Neural cell (in vitro differentiated cells): ENCODE results near the gene MAPK14. TPM values are rescaled to one million over a fixed set of nuclear protein-coding genes. Genes with fewer than 3 reads are reported as not detected.

Experiments used
- H2AFZ ChIP-seq: fragments of 200-600, 300-800 bp; sonication (generic), shearing (Covaris generic); 2 replicates; pipeline ENCODE4 v1.6.0; 2014; ENCODE audit warnings: low read depth, mild to moderate bottlenecking, antibody characterized with exemption, low read length, moderate library complexity
- H3F3A ChIP-seq: fragments of 200-600 bp; shearing (Covaris generic); 2 replicates; pipeline ENCODE4 v1.6.1; 2016; ENCODE audit warnings: mild to moderate bottlenecking, moderate library complexity, mixed read lengths, antibody characterized with exemption, low read length; ENCODE audit not compliant: insufficient read depth, poor library complexity, severe bottlenecking
- H3K27ac ChIP-seq: fragments of 200-600, 300-800 bp; sonication (generic), shearing (Covaris generic); 2 replicates; pipeline ENCODE4 v1.5.1; 2014; ENCODE audit warnings: mild to moderate bottlenecking, low read length, moderate library complexity
- H3K27me3 ChIP-seq: fragments of 300-800, 200-600 bp; sonication (generic), shearing (Covaris generic); 2 replicates; pipeline ENCODE4 v1.6.0; 2014; ENCODE audit warnings: mild to moderate bottlenecking, low read depth, low read length, moderate library complexity; ENCODE audit not compliant: insufficient read depth
- H3K36me3 ChIP-seq: fragments of 300-800, 200-600 bp; sonication (generic), shearing (Covaris generic); 2 replicates; pipeline ENCODE4 v1.5.1; 2014; ENCODE audit warnings: mild to moderate bottlenecking, antibody characterized with exemption, low read length, moderate library complexity; ENCODE audit not compliant: insufficient read depth
- H3K4me2 ChIP-seq: fragments of 300-800, 200-600 bp; sonication (generic), shearing (Covaris generic); 2 replicates; pipeline ENCODE4 v1.6.0; 2014; ENCODE audit warnings: mild to moderate bottlenecking, low read length
- H3K4me3 ChIP-seq: fragments of 300-800, 200-600 bp; sonication (generic), shearing (Covaris generic); 2 replicates; pipeline ENCODE4 v1.5.1; 2014; ENCODE audit warnings: mild to moderate bottlenecking, low read length, moderate library complexity
- H3K79me2 ChIP-seq: fragments of 200-600 bp; shearing (Covaris generic); replicated peaks from 2 replicates; pipeline ENCODE4 v1.6.0; 2014; ENCODE audit warnings: mild to moderate bottlenecking, low read length, moderate library complexity; ENCODE audit not compliant: insufficient read depth
- H3K9ac ChIP-seq: fragments of 300-800, 200-600 bp; sonication (generic), shearing (Covaris generic); 2 replicates; pipeline ENCODE4 v1.6.1; 2016; ENCODE audit warnings: mild to moderate bottlenecking, low read length, mixed read lengths
- H3K9me2 ChIP-seq: fragments of 200-600 bp; shearing (Covaris generic); 2 replicates; pipeline ENCODE4 v1.6.1; 2016; ENCODE audit warnings: mild to moderate bottlenecking, low read length, mixed read lengths; ENCODE audit not compliant: insufficient read depth
- H3K9me3 ChIP-seq: fragments of 200-600, 300-800 bp; sonication (generic), shearing (Covaris generic); 2 replicates; pipeline ENCODE4 v1.6.1; 2016; ENCODE audit warnings: mild to moderate bottlenecking, mixed run types, low read length, moderate library complexity, mixed read lengths
- H4K20me1 ChIP-seq: fragments of 200-600 bp; shearing (Covaris generic); 2 replicates; pipeline ENCODE4 v1.6.1; 2016; ENCODE audit warnings: mild to moderate bottlenecking, mixed run types; ENCODE audit not compliant: insufficient read depth
- EP300 ChIP-seq: fragments of 450-650 bp; conservative IDR thresholded peaks from 2 replicates; pipeline ENCODE4 v1.6.1; 2014; ENCODE audit warnings: antibody characterized with exemption, mild to moderate bottlenecking, moderate library complexity; ENCODE audit not compliant: poor library complexity, severe bottlenecking
- EZH2 ChIP-seq: fragments of 200-600, 300-800 bp; shearing (Covaris generic), sonication (generic); IDR thresholded peaks from 2 replicates; pipeline ENCODE4 v1.6.1; 2014; ENCODE audit warnings: antibody characterized with exemption, low read length, borderline replicate concordance, mild to moderate bottlenecking; ENCODE audit not compliant: insufficient read depth, poor library complexity, severe bottlenecking
- MXI1 ChIP-seq: fragments of 450-650 bp; conservative IDR thresholded peaks from 2 replicates; pipeline ENCODE4 v1.6.1; 2014; ENCODE audit warnings: antibody characterized with exemption, mild to moderate bottlenecking; ENCODE audit not compliant: poor library complexity, severe bottlenecking
- POLR2AphosphoS5 ChIP-seq: IDR thresholded peaks from 2 replicates; pipeline ENCODE4 v1.6.1; 2012
- RAD21 ChIP-seq: fragments of 450-650 bp; conservative IDR thresholded peaks from 2 replicates; pipeline ENCODE4 v1.6.1; 2014; ENCODE audit warnings: antibody characterized with exemption, mild to moderate bottlenecking, moderate library complexity
- SMC3 ChIP-seq: fragments of 450-650 bp; conservative IDR thresholded peaks from 2 replicates; pipeline ENCODE4 v1.6.1; 2014; ENCODE audit warnings: antibody characterized with exemption, mild to moderate bottlenecking, moderate library complexity; ENCODE audit not compliant: poor library complexity
- TAF1 ChIP-seq: IDR thresholded peaks from 2 replicates; pipeline ENCODE4 v1.6.1; 2012; ENCODE audit warnings: low read depth
- polyA plus RNA-seq: library from polyadenylated mRNA; depleted of rRNA; stranded (reverse); fragments of >200 nt; gene quantifications from 2 replicates; pipeline ENCODE4 v1.2.3, GENCODE V29; 2014
- TF ChIP-seq, protein P1 (sequence below): IDR thresholded peaks from 2 replicates; pipeline ENCODE4 v1.6.1; 2012; ENCODE audit warnings: borderline replicate concordance
- TF ChIP-seq, protein P2 (sequence below): fragments of 450-650 bp; IDR thresholded peaks from 2 replicates; pipeline ENCODE4 v1.5.1; 2014; ENCODE audit warnings: antibody characterized with exemption, mild to moderate bottlenecking, moderate library complexity; ENCODE audit not compliant: poor library complexity, severe bottlenecking

The MAPK14 gene
- polyA plus RNA-seq, 1 donor from 2014 or later: 26.6 TPM

DNA sequence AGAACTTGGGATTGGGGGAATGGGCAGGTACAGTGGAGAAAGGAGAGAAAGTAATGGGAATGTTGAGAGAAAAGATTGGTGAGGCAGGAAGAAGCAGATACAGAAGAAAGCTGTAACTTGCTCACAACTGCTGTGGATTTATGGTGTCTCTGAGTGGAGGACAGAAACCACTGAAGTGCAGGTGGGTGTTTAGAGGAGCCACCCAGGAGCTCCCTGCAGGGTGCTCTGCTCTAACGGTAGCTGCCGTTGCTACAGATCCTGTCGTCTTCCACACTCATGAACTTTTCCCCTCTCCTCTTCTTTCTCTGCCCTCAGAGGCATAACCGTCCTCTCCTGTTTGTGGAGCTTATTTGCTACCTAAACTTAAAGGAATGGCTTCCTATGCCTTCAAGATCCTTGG, 75.2 kb downstream of the MAPK14 start:
- no peaks in the 10 kb centered on the region for H3K9me3 ChIP-seq
- no peaks in the 10 kb centered on the region for H4K20me1 ChIP-seq
- no peak overlapping the region for H3K9ac ChIP-seq
- no peaks in the 10 kb centered on the region for H3K79me2 ChIP-seq
- H3F3A ChIP-seq: no peaks in the 10 kb centered on the region
- no peak overlapping the region for H3K4me2 ChIP-seq
- H3K4me3 ChIP-seq: no peak overlapping the region
- H3K27me3 ChIP-seq: no peaks in the 10 kb centered on the region
- TF ChIP-seq EZH2: no peak
- no peak for TF ChIP-seq EP300
- no peak for TF ChIP-seq RAD21
- no peak for TF ChIP-seq SMC3
- TF ChIP-seq POLR2AphosphoS5: no peak
- TF ChIP-seq, protein P1, sequence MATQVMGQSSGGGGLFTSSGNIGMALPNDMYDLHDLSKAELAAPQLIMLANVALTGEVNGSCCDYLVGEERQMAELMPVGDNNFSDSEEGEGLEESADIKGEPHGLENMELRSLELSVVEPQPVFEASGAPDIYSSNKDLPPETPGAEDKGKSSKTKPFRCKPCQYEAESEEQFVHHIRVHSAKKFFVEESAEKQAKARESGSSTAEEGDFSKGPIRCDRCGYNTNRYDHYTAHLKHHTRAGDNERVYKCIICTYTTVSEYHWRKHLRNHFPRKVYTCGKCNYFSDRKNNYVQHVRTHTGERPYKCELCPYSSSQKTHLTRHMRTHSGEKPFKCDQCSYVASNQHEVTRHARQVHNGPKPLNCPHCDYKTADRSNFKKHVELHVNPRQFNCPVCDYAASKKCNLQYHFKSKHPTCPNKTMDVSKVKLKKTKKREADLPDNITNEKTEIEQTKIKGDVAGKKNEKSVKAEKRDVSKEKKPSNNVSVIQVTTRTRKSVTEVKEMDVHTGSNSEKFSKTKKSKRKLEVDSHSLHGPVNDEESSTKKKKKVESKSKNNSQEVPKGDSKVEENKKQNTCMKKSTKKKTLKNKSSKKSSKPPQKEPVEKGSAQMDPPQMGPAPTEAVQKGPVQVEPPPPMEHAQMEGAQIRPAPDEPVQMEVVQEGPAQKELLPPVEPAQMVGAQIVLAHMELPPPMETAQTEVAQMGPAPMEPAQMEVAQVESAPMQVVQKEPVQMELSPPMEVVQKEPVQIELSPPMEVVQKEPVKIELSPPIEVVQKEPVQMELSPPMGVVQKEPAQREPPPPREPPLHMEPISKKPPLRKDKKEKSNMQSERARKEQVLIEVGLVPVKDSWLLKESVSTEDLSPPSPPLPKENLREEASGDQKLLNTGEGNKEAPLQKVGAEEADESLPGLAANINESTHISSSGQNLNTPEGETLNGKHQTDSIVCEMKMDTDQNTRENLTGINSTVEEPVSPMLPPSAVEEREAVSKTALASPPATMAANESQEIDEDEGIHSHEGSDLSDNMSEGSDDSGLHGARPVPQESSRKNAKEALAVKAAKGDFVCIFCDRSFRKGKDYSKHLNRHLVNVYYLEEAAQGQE: no peak
- TF ChIP-seq MXI1: no peak
- no peak for TF ChIP-seq TAF1
- TF ChIP-seq, protein P2, sequence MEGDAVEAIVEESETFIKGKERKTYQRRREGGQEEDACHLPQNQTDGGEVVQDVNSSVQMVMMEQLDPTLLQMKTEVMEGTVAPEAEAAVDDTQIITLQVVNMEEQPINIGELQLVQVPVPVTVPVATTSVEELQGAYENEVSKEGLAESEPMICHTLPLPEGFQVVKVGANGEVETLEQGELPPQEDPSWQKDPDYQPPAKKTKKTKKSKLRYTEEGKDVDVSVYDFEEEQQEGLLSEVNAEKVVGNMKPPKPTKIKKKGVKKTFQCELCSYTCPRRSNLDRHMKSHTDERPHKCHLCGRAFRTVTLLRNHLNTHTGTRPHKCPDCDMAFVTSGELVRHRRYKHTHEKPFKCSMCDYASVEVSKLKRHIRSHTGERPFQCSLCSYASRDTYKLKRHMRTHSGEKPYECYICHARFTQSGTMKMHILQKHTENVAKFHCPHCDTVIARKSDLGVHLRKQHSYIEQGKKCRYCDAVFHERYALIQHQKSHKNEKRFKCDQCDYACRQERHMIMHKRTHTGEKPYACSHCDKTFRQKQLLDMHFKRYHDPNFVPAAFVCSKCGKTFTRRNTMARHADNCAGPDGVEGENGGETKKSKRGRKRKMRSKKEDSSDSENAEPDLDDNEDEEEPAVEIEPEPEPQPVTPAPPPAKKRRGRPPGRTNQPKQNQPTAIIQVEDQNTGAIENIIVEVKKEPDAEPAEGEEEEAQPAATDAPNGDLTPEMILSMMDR: no peak
- H3K9me2 ChIP-seq: no peaks in the 10 kb centered on the region
- H2AFZ ChIP-seq: no peak overlapping the region
- no peaks in the 10 kb centered on the region for H3K36me3 ChIP-seq
- no peak overlapping the region for H3K27ac ChIP-seq

DNA sequence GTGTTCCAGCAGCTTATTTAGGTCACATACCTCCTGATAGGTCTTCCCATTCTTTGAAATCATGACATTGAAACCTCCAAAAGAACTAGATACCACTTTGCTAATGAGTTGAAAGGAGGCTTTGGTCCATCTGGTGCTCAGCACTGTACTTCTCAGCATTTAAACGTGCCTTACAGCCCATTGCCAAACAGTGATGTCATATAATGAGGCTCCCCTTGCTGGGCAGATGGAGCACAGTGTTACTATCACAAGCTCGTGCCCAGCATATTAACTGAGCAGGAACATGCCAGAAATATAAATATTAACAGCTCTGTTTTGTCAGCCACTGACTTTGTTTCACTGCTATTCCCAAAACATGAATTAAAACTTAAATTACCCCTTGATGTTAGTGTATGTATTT, 77.2 kb downstream of the MAPK14 start:
- no peak overlapping the region for H3K9ac ChIP-seq
- no peaks in the 10 kb centered on the region for H4K20me1 ChIP-seq
- no peaks in the 10 kb centered on the region for H3K27me3 ChIP-seq
- H3K4me3 ChIP-seq: no peak overlapping the region
- no peaks in the 10 kb centered on the region for H3K9me3 ChIP-seq
- H2AFZ ChIP-seq: no peak overlapping the region
- no peaks in the 10 kb centered on the region for H3K9me2 ChIP-seq
- no peaks in the 10 kb centered on the region for H3K79me2 ChIP-seq
- TF ChIP-seq EZH2: no peak
- H3K27ac ChIP-seq: no peak overlapping the region
- H3K36me3 ChIP-seq: peaks cover 5% of the 10 kb centered on the region
- H3F3A ChIP-seq: no peaks in the 10 kb centered on the region
- no peak overlapping the region for H3K4me2 ChIP-seq

DNA sequence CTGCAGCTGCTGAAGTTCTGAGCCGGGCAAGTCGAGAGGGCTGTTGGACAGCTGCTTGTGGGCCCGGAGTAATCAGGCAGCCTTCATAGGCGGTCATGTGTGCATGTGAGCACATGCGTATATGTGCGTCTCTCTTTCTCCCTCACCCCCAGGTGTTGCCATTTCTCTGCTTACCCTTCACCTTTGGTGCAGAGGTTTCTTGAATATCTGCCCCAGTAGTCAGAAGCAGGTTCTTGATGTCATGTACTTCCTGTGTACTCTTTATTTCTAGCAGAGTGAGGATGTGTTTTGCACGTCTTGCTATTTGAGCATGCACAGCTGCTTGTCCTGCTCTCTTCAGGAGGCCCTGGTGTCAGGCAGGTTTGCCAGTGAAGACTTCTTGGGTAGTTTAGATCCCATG, 81.5 kb downstream of the MAPK14 start:
- no peak overlapping the region for H2AFZ ChIP-seq
- H3K79me2 ChIP-seq: no peaks in the 10 kb centered on the region
- H3K27me3 ChIP-seq: no peaks in the 10 kb centered on the region
- no peak overlapping the region for H3K9ac ChIP-seq
- no peaks in the 10 kb centered on the region for H3K9me3 ChIP-seq
- H3K9me2 ChIP-seq: no peaks in the 10 kb centered on the region
- no peak overlapping the region for H3K4me3 ChIP-seq
- no peaks in the 10 kb centered on the region for H3F3A ChIP-seq
- peaks cover 5% of the 10 kb centered on the region for H3K36me3 ChIP-seq
- TF ChIP-seq EP300 (no peak), TAF1 (no peak), MXI1 (no peak), SMC3 (no peak), EZH2 (no peak), POLR2AphosphoS5 (no peak), RAD21 (no peak)
- TF ChIP-seq, protein P1: no peak
- TF ChIP-seq, protein P2: no peak
- H3K4me2 ChIP-seq: no peak overlapping the region
- no peaks in the 10 kb centered on the region for H4K20me1 ChIP-seq
- no peak overlapping the region for H3K27ac ChIP-seq
